Placental epithelial cell (primary cell): ENCODE measurements around the gene BCL3. TPM values are rescaled to one million over a fixed set of nuclear protein-coding genes. Genes with fewer than 3 reads are reported as not detected.

Experiments used
- small RNA-seq: library from RNA; depleted of rRNA; stranded (forward); fragments of <200 nt; gene quantifications from one replicate; pipeline ENCODE3, GENCODE V24; 2012
- total RNA-seq: library from RNA; depleted of rRNA; stranded (reverse); fragments of >200 nt; gene quantifications from 2 replicates; pipeline ENCODE4 v1.2.3, GENCODE V29; 2012

Gene BCL3, protein sequence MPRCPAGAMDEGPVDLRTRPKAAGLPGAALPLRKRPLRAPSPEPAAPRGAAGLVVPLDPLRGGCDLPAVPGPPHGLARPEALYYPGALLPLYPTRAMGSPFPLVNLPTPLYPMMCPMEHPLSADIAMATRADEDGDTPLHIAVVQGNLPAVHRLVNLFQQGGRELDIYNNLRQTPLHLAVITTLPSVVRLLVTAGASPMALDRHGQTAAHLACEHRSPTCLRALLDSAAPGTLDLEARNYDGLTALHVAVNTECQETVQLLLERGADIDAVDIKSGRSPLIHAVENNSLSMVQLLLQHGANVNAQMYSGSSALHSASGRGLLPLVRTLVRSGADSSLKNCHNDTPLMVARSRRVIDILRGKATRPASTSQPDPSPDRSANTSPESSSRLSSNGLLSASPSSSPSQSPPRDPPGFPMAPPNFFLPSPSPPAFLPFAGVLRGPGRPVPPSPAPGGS
- 3.1 TPM in 2 replicates for total RNA-seq

DNA sequence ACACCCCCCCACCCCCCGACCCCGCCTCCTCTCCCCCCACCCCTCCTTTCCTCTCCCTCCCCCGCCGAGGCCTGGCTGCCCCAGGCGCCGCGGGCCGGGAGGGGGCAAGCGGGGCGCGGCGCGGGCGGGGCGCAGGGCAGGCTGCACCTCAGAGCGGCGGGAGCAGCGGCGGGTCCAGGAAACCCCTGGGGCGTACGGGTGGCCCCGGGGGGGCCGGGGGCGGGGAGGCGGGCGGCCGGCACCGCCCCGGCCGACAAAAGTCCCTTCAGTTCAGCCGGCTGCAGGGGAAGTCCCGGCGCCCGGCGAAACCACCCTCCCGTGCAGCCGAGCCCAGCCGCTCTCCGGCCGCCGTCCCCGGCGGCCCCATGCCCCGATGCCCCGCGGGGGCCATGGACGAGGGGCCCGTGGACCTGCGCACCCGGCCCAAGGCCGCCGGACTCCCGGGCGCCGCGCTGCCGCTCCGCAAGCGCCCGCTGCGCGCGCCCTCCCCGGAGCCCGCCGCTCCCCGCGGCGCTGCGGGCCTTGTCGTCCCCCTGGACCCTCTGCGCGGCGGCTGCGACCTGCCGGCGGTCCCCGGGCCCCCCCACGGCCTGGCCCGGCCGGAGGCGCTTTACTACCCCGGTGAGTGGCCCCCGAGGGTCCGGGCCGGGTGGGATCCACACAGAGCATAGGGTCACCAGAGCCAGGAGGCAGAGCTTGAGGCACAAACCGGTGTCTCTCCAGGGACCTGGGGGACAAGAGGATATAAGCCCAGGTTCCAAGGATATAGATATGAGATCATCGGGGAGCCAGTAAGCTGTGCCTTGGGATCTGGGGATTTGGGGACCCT lies at the start of gene BCL3:
Gene BCL3 (plus strand): TSS at position 283 of the 829 bp plus-strand sequence. CDS start 83 bp downstream, at position 366.

DNA sequence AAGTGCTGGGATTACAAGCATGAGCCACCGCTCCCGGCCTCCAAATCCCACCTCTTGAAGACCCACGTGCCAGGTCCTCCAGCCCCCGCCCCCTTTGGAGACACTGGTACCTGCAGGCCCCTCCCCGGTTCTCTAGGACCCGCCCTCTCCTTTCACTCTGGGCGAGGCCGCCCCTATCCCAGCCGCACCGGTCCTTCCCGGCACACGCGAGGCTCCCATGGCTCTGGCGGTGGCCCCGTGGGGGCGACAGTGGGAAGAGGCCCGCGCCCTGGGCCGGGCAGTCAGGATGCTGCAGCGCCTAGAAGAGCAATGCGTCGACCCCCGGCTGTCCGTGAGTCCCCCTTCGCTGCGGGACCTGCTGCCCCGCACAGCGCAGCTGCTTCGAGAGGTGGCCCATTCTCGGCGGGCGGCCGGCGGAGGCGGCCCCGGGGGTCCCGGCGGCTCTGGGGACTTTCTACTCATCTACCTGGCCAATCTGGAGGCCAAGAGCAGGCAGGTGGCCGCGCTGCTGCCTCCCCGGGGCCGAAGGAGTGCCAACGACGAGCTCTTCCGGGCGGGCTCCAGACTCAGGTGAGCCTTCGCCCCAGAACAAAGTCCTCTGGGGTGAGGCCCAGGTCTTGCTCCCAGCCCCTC lies 29.3 kb downstream of the BCL3 start, which contains the start of gene CBLC:
Gene CBLC (plus strand): TSS at position 176 of the 633 bp plus-strand sequence. CDS start 42 bp downstream, at position 218.

DNA sequence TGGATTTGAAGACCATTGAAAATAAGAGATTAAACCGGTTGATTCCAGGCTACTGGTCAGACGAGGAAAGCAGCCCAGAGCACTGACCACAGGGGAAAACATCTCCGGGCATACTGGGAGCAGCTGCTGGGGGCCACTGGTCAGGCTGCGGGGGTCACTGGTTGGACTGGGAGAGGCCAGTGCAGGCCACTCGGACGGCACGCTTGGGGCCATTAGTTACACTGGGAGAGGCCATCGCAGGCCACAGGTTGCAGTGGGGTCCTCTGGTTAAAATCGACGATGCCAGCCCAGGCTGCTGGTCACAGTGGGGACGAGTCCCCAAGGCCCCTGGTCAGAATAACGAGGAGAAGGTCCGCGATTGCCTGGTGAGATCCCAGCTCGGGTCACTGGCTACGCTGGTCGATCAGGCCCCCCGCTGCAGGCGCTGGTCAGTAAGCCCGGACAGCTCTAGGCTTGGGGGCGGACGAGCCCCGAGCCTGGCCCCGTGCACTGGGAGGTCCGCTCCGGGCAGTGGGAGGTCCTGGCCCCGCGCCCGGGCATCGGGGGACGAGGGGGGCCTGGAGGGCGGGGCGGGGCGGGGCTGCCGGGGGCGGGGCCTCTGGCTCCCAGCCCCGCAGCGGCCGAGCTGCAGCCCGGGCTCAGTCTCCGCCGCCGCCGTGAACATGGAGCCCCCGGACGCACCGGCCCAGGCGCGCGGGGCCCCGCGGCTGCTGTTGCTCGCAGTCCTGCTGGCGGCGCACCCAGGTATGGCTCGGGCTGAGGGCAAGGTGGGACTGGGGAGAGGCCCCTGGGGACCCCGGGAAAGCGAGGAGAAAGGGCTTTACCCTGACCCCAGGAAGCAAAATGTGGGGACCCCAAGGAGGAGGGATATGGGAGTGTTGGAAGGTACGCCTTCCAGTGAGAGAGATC lies 60.2 kb downstream of the BCL3 start, which contains the start of gene BCAM:
Gene BCAM (plus strand): TSS at position 641 of the 909 bp plus-strand sequence. CDS start 22 bp downstream, at position 663.

Small RNA genes lying within 50 kb of the gene (small RNA-seq; reads per million reads assigned to genes)
- 0.83 reads per million, percentile 49 among the genes with 10 or more reads in this experiment for gene RF00156
- not detected for gene RF00285

Other genes with a start within 250 kb of the BCL3 start
- gene ZNF180, start 248.2 kb upstream of the BCL3 start, total RNA-seq, result 10.2 and 14.3 TPM in 2 replicates
- not detected in 2 replicates for gene CEACAM20, start 219.0 kb upstream of the BCL3 start, total RNA-seq
- gene IGSF23, start 135.1 kb upstream of the BCL3 start, total RNA-seq, result not detected in 2 replicates
- gene PVR, start 104.8 kb upstream of the BCL3 start, total RNA-seq, result 61.2 and 139 TPM in 2 replicates
- 3.4 and 3.5 TPM in 2 replicates for gene CEACAM19, start 77.2 kb upstream of the BCL3 start, total RNA-seq
- not detected in 2 replicates for gene CEACAM16, start 49.6 kb upstream of the BCL3 start, total RNA-seq
- gene CBLC, start 29.2 kb downstream of the BCL3 start, total RNA-seq, result 5.5 and 6.3 TPM in 2 replicates
- gene BCAM, start 60.4 kb downstream of the BCL3 start, total RNA-seq, result 0.43 and 2.4 TPM in 2 replicates
- 97.9 and 98.9 TPM in 2 replicates for gene NECTIN2, start 97.6 kb downstream of the BCL3 start, total RNA-seq
- gene TOMM40, start 142.5 kb downstream of the BCL3 start, total RNA-seq, result 20.0 and 50.5 TPM in 2 replicates
- 3.9 and 22.0 TPM in 2 replicates for gene APOE, start 157.1 kb downstream of the BCL3 start, total RNA-seq
- gene APOC1, start 165.9 kb downstream of the BCL3 start, total RNA-seq, result 0.79 TPM in 1 of 2 replicates, not detected in the other
- gene APOC4, start 193.5 kb downstream of the BCL3 start, total RNA-seq, result not detected in 2 replicates
- gene APOC2, start 197.3 kb downstream of the BCL3 start, total RNA-seq, result not detected in 2 replicates
- gene CLPTM1, start 206.7 kb downstream of the BCL3 start, total RNA-seq, result 52.4 and 63.6 TPM in 2 replicates